DMS79 treated with DMSO at 0.1 percent for 48 hours (cell line): ENCODE results near the gene D2HGDH.
"Not testable (repeated sequence)": the region's sequence is repeated elsewhere in the genome, so short reads cannot be mapped to it uniquely, and the experiment has no call there.

Experiments used
- DNase-seq: peaks from one replicate; lab custom pipeline; 2025; lab: John Stamatoyannopoulos, UW

Gene D2HGDH

DNA sequence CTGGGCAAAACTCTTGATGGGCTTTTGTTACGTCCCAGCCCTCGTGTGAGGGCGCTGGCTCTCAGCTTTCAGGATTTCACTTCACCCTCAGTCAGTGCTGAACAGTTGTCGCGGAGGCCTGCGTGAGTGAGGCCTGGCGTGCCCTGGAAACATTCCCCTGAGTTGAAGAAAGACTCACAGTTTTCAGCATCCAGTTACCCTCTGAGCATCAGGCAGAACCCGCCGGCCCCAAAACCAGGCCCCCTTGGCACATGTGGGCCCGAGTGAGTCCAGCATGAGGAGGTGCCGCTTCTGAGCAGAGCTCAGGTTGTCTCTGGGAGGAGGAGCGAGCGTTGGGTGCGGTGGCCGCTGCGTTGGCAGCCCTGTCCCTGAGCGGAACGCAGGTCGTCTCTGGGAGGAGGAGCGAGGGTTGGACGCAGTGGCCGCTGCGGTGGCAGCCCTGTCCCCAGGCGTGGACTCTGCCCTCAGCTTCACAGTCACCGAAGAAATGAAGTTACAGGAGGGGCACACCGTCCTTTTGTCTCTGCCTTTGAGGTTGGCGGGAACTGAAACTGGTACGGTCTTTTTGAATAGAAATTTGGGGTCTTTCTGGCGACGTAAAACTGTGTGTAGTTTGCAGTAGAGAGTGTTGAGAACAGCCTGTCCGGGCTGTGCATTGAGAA is 74.4 kb downstream of the D2HGDH start, which contains the start of gene NEU4:
TSS of gene NEU4 (plus strand) at position 473 of the 662 bp plus-strand sequence. CDS start 5,292 bp downstream, outside the sequence.
- no peak for DNase-seq

DNA sequence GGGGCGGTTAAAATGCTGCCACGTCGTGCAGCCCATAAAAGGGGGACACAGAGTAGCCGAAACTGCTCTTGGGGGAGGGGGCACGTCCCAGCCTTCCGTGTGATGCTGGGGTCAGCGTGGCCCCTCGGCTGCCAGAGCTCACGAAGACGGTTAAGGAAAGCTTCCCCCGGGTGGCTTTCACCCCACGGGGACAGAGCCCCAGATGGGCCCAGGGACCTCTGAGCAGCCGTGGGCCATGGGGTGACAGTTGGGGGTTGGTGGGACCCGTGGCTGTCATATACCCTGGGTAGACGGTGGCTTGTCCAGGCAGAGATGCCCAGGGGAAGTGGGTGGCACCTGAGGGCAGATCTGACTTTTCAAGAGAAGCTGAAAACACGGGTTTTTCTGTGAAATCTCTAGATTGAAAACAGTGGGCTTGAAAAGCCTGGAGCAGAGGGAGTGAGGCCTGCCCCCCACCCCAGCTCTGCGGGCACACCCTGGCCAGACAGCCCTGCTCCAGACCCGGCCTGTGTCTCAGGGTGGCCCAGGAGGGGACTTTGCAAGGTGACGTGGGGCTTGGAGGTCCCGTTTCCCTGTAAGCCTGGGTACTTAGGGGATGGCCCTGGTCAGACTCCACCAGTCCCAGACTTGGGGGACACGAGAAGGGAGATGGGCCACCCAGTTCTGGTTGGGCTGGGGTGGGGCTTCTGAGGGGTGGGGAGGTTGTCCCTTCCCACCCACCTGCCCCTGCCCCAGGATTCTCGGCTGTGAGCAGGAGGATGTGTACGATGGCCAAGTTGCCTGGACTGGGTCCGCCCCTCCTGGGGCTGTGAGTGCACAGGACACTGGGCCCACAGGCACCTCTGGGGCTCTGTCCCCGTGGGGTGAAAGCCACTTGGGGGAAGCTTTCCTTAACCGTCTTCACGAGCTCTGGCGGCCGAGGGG is 75.2 kb downstream of the D2HGDH start:
- no peak for DNase-seq

DNA sequence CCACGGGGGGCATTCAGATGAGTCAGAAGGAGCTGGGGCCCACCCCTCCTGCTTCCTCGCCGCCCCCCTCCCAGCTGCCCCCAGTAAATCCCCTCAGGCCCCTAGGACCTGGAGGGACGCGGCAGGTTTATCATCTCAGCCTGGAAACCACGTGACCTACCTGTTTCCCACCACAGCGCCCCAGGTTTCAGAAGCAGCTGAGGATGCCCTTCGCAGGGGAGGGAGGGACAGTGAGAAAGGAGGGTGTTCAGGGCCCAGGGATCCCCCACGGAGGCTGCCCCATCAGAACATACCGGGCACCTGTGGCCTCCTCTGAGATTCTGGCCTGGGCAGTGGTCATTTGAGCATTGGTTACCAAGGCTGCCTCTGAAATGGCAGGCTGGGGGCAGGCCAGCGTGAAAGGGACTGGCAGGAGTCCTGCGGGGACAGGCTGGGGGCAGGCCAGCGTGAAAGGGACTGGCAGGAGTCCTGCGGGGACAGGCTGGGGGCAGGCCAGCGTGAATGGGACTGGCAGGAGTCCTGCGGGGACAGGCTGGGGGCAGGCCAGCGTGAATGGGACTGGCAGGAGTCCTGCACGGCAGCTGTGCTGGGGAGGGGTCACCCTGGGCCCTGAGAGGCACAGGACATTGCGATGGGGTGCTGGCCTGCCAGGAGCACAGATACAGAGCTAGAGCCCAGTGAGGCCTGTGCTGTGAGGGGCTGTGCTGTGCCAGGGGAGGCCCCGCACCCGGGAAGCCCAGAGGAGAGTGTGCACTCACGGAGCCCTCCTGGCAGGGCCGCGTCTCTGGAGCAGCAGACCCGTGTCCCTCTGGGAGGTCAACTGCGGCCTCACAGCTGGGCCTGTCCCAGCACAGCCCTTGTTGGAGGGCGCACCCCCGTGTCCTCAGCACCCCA is 76.1 kb downstream of the D2HGDH start:
- no peak for DNase-seq

DNA sequence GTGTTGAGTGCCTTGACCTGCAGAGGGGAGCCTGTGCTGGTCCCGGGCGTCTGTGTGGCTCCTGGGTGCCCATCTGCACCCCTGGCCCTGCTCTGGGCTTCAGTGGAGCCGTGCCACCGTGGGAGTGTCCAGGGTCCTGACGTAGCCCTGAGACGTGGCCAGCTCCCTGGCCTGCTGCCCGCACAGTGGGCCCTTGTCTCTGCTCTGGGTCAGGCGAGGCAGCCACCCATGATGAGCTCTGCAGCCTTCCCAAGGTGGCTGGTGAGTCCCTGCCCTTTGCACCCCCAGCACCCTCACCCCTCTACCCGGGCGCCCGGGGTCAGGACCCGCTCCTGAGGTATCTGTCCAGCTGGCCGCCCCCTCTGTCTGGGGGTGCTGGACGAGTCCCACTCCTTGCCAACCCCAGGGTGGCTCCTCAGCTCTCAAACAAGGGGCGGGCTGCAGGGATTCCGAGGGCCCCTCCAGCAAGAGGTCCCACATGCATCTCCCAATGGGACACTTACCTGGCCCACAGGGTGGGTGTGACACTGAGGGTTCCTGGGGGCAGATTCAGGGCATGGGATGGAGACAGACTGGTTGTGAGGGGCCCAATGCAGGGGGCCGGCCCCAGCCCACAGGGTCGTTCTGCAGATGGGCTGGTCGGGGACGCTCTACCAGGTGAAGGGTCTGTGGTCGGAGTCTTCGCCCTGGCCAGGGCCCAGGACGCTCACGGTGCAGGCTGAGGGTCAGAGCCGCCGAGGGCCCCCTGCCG is 76.9 kb downstream of the D2HGDH start:
- no peak for DNase-seq

DNA sequence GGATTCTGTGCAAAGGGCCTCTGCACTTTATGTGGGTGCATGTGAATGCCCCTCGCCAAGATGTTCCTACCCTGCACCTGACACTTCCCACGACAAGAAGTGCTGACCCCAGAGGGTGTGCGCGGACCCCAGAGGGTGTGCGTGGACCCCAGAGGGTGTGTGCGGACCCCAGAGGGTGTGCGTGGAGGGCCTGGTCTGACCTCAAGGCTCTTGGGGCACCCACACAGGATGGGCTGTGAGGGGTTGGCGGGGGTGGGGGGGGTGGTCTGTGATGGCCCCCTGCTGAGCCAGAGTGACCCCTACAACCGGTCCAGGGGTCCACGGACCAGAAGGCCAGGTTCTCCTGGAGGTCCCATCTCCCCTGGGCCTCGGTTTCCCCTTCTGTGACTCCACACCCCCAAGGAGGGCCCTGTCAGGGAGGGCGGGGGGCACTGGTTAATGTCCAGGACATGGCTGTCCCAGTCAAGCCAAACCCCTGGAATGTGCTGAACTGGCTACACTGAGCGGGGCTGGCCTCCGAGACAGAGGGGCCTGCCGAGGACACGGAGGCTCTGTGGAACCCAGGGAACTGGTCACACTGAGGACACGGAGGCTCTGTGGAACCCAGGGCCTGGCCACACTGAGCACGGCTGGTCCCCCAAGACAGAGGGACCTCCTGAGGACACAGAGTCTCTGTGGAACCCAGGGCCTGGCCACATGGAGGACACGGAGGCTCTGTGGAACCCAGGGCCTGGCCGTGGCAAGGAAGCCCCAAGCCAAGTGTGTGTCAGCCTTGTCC is 77.7 kb downstream of the D2HGDH start:
- no peak for DNase-seq

DNA sequence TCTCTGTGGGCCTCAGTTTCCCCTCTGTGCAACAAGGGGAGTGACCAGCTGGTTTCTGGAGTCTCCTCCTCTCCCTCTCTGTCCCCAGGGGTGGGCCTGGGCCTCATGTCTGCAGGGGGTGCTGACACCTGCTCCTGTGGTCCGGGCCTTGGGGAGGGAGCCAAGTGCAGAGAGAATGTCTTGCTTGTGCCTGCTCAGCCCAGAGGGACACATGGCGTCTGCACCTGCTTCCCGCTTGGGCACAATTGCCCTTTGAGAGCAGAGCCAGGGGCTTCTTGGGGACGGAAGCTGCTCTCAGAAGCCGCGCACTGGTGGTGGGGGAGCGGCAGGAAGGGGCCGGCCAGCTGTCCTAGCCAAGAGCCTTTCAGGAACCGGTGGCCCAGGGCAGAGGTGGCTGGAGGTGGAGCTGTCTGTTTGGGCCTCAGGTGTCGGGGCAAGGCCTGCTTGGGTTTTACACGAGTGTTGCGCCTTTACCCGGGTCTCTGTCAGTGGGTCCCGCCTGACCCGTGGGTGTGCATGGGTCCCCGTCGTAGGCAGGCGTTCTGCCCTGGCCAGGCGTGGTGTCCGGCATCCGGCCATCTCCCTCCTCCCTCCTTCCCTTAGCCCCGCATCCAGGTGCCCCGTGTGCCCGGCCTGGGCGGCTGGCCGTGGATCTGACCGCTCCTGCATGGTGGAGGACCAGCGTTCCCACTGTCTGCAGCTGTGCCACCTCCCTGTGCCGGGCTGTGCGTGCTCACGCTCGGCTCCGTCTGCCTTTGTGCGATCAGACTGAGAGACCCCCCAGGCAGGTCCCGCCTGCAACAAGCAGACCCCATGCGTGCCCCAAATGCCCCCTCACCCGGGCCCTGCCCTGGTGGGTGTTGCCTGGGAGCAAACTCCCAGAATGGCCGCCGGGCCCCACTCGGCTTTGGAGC is 78.6 kb downstream of the D2HGDH start:
- no peak for DNase-seq

DNA sequence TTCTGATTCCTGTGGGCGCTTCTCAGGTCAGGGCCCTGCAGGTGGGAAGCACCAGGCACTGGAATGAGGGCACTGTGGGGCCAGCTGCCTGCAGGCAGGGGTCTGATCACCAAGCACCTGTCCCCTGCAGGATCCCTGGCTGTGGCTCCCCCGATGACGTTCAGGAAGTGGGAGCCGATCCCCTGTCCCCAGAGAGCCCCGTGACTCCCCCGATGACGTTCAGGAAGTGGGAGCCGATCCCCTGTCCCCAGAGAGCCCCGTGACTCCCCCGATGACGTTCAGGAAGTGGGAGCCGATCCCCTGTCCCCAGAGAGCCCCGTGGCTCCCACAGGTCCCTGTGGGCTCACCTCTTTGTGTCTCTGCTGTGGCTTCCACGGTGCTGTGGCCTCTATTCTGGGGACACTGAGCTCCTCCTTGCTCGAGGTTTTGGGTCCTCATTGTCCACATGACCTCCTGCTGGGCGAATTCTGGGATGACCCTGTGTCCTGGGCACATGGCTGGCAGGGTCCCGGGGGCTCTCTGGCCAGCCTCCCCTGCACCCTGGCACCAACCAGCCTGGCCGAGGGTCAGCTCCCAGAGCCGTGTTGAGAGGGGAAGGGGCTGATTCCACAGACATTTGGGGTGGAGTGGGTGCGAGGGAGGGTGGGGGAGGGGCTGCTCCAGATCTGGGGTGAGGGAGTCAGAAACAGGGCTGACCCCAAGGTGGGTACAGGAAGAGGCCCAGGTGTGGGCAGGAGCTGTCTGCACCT is 79.4 kb downstream of the D2HGDH start:
- DNase-seq: no peak

DNA sequence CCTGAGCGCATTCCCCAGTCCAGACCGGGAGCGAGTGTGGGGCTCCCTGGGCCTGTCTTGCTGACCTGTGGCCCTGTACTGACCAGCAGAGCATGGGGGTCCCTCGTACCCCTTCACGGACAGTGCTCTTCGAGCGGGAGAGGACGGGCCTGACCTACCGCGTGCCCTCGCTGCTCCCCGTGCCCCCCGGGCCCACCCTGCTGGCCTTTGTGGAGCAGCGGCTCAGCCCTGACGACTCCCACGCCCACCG is 79.9 kb downstream of the D2HGDH start:
- DNase-seq: no peak

DNA sequence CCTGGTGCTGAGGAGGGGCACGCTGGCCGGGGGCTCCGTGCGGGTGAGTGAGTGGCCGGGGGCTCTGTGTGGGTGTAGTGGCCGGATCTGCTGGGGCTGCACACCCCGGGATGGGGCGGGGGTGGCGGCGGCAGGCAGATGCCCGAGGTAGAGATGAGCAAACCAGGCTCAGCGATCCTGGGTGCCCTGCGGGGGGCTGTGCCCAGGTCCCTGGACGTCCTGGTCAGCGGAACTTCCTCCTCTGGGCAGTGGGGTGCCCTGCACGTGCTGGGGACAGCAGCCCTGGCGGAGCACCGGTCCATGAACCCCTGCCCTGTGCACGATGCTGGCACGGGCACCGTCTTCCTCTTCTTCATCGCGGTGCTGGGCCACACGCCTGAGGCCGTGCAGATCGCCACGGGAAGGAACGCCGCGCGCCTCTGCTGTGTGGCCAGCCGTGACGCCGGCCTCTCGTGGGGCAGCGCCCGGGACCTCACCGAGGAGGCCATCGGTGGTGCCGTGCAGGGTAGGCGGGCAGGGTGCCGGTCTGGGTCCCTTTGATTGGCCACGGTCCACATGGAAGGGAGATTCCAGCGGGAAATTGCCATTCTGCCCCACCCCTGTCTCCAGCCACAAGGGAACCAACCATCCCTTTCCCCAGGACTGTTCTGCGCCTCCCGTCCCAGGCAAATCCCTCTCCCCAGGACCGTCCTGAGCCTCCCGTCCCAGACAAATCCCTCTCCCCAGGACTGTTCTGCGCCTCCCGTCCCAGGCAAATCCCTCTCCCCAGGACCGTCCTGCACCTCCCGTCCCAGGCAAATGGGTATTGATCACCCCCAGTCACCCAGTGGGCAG is 80.4 kb downstream of the D2HGDH start:
- DNase-seq: no peak

DNA sequence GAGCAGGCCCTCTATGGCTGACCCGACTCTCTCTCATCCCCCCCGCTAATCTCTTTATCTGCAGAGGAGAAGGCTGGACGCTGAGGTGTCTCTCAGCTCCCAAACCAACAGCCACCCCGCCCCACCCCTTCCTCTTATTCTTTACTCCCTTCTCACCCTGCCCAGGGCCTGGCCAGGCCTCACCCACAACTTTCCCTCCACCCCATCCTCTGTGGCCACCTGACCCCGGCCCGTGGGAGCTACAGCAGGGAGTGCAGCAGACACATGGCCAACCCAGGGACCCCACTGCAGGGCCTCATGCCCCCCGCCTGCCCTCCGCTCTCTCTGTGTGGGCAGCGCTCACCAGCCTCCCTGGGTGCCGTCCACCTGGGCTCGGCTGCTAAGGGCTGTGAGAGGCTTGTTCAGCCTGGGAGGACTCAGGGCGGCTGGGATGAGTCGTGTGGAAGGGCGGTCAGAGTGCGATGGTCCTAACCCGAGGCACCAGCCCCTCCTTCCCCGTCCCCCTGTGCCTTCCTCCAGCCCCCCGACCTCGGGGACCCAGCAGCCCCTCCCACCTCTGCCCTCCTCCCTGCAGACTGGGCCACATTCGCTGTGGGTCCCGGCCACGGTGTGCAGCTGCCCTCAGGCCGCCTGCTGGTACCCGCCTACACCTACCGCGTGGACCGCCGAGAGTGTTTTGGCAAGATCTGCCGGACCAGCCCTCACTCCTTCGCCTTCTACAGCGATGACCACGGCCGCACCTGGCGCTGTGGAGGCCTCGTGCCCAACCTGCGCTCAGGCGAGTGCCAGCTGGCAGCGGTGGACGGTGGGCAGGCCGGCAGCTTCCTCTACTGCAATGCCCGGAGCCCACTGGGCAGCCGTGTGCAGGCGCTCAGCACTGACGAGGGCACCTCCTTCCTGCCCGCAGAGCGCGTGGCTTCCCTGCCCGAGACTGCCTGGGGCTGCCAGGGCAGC is 81.3 kb downstream of the D2HGDH start:
- DNase-seq: no peak

DNA sequence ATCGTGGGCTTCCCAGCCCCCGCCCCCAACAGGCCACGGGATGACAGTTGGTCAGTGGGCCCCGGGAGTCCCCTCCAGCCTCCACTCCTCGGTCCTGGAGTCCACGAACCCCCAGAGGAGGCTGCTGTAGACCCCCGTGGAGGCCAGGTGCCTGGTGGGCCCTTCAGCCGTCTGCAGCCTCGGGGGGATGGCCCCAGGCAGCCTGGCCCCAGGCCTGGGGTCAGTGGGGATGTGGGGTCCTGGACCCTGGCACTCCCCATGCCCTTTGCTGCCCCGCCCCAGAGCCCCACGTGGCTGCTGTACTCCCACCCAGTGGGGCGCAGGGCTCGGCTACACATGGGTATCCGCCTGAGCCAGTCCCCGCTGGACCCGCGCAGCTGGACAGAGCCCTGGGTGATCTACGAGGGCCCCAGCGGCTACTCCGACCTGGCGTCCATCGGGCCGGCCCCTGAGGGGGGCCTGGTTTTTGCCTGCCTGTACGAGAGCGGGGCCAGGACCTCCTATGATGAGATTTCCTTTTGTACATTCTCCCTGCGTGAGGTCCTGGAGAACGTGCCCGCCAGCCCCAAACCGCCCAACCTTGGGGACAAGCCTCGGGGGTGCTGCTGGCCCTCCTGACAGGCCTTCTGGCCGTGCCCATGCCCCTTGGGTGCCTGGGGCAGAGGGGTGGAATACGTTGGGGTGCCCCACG is 82.1 kb downstream of the D2HGDH start:
- no peak for DNase-seq

DNA sequence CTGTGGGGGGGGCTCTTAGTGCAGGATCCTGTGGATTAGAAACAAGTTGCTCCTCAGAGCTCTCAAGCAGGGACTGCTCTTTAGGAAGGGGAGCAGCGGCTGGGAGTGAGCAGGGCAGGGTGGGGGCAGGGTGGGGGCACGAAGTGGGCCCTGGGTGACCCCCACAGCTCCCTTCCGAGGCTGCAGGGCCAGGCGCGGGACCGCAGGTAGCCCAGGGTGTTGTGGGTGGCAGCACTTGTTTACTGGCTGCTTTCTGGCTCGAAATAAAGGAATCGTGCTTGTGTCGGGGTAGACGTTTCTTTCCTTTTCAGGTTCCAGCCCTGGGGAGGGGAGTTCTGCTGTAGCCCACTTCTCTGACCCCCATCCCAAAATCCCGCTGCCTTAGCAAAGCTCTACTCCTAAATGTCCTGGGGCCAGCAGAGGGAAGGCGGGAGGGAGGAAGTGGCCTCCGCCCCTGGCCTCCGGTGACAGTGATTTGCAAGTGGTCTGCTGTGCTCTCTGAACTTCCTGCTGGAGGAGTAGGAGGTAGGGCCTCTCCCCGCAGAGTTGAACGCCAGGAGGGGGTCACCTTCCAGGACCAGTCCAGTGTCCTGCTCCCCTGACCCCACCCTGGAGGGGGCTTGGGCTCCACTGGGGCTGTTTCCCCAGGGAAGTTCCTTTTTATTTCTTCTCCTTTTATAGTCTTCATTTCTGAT is 82.8 kb downstream of the D2HGDH start:
- no peak for DNase-seq

DNA sequence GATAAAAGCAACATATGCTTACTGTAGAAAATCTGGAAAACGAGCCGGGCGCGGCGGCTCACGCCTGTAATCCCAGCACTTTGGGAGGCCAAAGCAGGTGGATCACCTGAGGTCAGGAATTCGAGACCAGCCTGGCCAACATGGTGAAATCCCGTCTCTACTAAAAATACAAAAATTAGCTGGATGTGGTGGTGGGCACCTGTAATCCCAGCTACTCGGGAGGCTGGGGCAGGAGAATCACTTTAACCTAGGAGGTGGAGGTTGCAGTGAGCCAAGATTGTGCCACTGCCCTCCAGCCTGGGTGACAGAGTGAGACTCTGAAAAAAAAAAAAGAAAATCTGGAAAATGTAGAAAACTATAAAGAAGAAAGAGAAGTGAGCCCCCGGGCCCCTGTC is 83.4 kb downstream of the D2HGDH start:
- DNase-seq: not testable (repeated sequence)
